Fibroblast of pulmonary artery (primary cell): Measurements from ENCODE around the gene SLC9A3.

ENCODE experiments used
- DNase-seq: peaks from one replicate; pipeline ENCODE4 v3.0.0-alpha.2; 2010; ENCODE audit warnings: low read depth
- H3K4me3 ChIP-seq: replicated peaks from 2 replicates; pipeline ENCODE4 v1.5.1; 2011; ENCODE audit warnings: low read depth, mild to moderate bottlenecking, control low read depth, low read length, moderate library complexity
- TF ChIP-seq, protein P1 (sequence below): IDR thresholded peaks from 2 replicates; pipeline ENCODE4 v1.5.1; 2011; ENCODE audit warnings: mild to moderate bottlenecking, control low read depth, low read length, inconsistent platforms; ENCODE audit errors: missing control alignments

Gene SLC9A3

DNA sequence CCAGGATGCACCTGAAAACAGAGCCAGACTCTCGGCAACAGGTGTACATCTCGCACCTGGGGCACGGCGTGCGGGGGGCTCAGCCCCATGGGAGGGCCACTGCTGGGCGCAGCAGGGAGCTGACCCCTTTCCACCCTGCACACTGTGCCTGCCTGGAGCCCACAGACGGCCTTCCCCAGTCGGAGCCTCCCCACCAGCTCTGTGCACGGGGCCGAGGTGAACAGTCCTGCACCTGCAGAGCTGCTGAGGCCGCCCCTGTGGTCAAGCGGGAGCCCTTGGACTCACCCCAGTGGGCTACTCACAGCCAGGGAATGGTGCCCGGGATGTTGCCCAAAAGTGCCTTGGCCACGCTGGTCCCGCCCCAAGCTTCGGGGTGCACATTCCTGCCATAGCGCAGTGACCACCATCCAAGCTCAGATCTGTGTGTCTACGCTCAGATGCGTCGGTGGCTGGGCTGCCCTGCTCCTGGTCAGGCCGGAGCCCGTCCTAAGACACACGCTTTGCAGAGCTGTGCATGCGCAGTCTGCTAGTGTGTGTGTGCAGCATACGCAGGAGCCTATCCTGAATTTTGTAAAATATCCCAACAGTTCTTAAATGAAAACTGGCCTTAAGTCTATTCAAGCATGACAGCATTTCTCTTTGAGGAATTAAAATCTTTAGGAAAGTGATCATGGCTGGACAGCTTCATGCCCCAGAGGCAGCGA lies 89.7 kb downstream of the SLC9A3 start:
- H3K4me3 ChIP-seq, result no peak overlapping the region
- no peak for DNase-seq
- TF ChIP-seq, protein P1, sequence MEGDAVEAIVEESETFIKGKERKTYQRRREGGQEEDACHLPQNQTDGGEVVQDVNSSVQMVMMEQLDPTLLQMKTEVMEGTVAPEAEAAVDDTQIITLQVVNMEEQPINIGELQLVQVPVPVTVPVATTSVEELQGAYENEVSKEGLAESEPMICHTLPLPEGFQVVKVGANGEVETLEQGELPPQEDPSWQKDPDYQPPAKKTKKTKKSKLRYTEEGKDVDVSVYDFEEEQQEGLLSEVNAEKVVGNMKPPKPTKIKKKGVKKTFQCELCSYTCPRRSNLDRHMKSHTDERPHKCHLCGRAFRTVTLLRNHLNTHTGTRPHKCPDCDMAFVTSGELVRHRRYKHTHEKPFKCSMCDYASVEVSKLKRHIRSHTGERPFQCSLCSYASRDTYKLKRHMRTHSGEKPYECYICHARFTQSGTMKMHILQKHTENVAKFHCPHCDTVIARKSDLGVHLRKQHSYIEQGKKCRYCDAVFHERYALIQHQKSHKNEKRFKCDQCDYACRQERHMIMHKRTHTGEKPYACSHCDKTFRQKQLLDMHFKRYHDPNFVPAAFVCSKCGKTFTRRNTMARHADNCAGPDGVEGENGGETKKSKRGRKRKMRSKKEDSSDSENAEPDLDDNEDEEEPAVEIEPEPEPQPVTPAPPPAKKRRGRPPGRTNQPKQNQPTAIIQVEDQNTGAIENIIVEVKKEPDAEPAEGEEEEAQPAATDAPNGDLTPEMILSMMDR, result no peak

DNA sequence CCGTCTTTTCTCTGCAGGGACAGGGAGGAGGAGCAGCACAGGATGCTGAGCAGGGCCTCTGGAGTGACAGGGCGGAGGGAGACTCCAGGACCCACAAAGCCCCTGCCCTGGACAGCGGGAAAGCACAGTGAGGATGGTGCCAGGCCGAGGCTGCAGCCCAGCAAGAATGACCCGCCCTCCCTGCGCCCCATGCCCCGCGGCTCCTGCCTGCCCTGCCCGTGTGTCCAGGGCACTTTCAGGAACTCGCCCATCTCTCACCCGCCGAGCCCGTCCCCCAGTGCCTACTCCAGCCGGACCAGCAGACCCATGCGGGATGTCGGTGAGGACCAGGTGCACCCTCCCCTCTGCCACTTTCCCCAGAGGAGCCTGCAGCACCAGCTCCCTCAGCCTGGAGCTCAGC lies 90.4 kb downstream of the SLC9A3 start:
- TF ChIP-seq, protein P1, result no peak
- no peak overlapping the region for H3K4me3 ChIP-seq
- DNase-seq, result no peak

DNA sequence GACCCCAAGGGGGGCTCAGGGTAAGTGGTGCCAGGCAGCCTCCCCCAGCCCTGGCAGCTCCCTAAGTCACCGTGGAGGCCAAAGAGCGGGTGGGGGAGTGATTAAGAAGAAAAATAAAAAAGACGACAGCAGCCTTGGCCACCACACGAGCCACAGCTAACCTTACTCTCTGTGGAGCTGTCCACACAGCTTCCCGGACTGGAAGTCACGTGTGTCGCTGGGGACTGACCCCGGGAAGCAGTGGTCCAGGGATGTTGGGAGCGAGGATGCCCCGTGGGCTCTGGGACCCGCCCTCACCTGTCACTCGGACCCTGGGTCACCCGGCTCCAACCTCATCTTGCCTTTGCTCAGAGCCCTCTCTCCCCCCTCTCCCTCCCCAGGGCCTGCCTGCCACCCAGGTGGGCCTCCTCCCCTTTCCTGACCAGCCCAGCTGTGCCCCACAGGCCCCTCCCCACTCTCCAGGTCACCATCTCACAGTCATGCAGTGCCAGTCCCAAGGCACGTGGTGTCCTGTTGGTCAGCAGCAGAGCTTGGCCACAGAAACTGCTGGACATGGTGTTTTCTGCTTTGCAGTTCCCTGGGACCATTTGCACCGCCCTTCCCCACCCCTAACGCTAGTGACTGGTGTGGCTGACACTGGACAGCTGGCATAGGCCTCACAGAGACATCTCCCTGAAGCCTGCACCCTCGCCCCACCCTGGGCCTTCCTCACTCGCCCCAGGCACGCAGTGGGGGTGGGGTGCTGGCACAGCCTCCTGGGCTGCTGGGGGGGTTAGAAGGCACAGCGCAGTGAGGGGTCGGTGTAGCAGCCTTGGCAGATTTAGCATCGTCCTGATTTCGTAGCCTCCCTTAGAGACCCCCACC lies 91.1 kb downstream of the SLC9A3 start:
- DNase-seq, result no peak
- TF ChIP-seq, protein P1, result no peak
- H3K4me3 ChIP-seq, result no peak overlapping the region

DNA sequence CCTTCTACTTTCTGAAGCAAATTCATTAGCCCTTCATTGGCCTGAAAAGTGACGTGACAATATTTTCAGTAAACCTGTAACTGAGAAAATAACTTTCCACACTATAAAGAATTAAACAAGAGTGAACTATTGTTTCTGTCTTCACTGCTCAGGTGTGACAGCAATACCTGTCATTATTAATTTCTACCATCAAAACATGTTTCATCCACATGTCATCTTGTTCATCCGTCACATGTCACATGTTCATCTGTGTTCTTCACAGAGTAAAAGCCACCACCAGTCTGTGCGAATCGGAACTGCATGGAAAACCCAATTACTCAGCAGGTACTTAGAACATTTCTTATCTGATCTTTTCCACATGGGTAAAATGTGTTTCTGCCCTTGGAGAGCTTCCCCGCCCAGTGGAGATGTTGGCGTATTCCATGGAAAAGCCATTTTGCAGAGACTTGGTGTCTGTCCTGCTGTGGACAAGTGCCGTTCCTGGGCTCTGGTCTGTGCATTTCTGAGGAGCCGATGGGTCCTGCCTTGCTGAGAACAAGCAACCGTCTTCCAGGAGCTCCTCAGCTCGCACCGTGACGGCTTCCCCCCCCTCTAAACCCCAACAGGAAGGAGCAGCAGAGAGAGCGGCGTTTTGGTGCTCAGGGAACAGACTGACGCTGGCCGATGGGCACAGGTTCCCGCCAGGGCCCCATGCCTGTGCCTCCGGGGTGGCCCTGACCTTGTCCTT lies 91.9 kb downstream of the SLC9A3 start:
- TF ChIP-seq, protein P1, result no peak
- no peak for DNase-seq
- no peak overlapping the region for H3K4me3 ChIP-seq

DNA sequence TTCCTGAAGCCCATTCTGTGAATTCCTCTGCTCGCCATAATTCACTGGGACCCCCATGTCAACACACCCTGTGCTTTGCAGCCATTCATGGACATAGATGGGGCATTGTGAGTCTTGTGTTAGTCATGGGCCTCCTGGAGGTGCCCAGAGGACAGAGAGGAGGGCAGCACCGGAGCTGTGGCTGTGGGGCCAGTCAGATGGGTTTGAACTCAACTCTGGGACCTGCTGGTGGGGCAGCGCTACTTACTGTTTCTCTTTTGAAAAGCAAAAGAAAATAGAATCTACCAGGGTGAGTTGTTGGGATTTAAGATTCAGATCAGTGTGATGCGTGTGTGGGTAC lies 92.6 kb downstream of the SLC9A3 start:
- no peak overlapping the region for H3K4me3 ChIP-seq
- no peak for DNase-seq
- TF ChIP-seq, protein P1, result no peak

DNA sequence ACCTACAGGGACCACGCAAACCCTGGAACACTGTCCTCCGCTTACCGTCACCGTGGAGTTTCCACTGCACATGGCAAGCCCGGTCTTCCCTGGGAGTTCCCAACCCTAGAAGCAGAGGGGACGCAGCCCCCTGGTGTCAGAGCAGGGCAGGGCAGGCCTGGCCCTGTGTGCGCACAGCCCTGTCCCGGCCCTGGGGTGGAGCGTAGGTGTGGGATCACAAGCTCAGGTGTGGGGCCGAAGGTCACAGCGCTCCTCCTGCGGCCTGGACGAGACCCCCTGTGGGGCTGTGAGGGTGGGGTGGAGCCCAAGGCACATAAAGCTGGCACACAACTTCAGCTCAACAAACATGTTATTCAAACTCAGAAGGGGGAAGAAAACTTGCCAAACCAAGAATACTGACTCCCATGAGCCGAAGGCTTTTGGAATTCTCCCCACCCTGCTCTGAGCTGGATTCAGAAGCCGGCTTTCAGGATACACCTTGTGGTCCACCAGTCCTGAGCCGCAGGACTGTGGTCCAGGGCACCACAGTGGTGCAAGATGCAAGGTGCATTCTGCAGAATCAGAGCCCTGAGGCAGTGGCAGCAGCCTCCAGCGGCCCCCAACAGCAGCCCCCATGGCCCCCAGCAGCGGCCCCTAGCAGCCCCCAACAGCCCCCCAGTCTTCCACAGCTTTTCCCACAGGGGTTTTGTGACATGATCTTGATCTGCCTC lies 93.1 kb downstream of the SLC9A3 start:
- TF ChIP-seq, protein P1, result peak; percentile 74
- H3K4me3 ChIP-seq, result no peak overlapping the region
- DNase-seq, result peak; percentile 56
